Stimulated activated CD4-positive, alpha-beta T cell treated with anti-CD3 and anti-CD28 coated beads, Interleukin-15, amount 100 ng/mL, for 48 hours (primary cell): ENCODE measurements around the gene GDNF.
"Not testable (repeated sequence)": the region's sequence is repeated elsewhere in the genome, so short reads cannot be mapped to it uniquely, and the experiment has no call there.

ENCODE experiments used
- DNase-seq, 2 donors: peaks; one replicate each; pipeline ENCODE4 v3.0.0-alpha.2; 2020; ENCODE audit warnings: low read depth in 2 of 2

The GDNF gene

GRCh38 chr5:37786416-37786815 is 53.4 kb downstream of the GDNF start:
- DNase-seq = no peak

DNA sequence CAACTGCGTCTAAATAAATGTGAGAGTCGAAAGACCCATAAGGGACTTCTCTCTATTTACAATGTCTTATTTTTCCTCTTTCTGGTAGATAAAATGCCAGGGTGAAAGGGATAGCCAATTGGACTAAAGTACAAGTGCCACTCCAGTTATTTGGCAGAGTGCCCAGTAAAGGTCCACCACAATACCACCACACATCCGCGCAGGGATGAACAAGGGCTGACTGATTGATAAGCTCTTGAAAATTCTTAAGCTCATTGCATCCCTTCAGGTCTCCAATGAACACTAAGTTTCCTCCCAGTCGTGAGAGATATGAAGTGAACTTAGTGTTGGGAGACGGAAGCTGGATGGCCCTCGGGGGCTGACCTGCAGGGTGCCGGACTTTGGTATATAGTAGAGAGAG is 58.4 kb downstream of the GDNF start:
- not testable (repeated sequence) for DNase-seq

- no peak for DNase-seq
These were observed 62.3 kb downstream of the GDNF start for GRCh38 chr5:37777432-37778130.

GRCh38 chr5:37776826-37777225 is 63.0 kb downstream of the GDNF start:
- DNase-seq = no peak

DNA sequence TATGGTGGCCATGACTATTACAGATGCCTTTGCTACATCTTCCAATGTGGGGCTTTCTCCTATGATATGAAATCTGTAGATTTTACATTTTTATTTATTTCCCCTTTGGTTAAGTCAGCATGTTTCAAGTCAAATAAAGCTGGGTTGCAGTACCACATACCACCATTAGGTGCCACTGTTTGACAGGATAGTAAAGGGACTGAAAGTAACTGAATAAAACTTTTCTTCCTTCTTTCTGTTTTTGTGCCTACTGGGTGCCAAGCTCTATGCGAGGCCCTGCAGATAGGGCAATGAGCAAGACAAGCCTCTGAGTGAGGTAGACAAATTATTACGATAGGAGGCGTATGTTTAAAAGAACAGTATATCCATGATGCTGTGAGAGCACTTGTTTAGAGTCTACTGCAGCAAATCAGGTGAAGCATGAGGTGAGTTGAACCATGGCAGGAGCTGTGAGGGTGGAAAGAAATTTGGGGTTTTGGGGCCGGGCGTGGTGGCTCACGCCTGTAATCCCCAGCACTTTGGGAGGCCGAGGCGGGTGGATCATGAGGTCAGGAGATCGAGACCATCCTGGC is 64.8 kb downstream of the GDNF start:
- DNase-seq = peak in 1 of 2 donors; percentile 15

DNA sequence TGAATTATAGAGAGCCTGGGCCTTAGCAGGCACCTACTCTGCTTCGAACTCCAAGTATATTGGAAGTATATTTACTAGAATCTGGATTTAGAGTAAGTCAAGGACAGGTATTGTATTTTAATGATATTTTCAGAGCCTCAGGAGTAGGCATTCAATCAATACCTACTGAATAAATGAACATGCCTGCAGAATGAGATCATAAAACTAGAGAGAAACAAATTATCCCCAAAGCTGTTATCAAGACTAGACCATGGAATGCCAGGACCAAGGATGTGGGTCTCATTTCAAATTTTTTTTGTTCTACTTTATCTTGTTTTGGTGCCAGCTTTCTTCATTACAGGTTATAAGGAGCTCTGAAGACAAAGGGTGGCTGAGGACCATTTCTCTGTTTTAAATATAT is 66.0 kb downstream of the GDNF start:
- DNase-seq = no peak

DNA sequence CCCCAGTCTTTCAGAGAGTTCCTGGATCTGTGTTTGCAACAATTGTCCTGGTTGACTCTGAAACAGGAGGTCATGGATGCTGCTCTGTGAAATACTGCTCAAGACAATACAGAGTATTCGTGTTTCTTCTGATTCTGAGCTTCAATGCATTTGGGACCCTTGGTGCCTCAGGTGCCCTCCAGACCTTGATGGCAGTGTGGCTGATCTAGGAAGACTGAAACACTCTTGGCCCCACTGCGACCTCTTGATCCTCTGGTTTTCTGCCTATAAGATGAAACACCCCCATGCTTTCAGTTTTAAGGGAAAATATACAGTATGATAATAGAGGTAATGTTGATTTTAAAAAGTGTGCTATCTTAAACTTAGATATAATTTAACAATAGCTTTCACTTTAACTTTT is 67.6 kb downstream of the GDNF start:
- no peak for DNase-seq

GRCh38 chr5:37771731-37772130 is 68.1 kb downstream of the GDNF start:
- no peak for DNase-seq

DNA sequence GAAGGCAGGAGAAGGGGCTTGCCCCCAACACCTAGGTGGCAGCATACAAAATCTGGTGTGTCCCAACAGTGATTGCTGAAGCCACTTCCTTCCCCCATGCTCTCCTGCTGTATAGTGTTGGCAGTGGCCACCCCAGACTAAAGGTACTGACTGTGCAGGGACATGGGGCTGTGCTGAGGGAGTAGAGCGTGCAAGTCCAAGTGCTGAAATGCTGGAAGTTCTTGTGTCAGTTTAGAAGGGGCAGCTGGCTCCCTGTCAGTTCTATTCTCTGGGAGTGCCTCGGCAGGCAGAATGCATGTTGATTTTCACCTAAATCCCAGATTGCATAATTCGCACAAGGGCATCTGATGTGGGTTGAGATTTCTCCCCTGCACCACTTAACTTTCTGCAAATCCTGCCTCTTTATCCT is 68.6 kb downstream of the GDNF start:
- DNase-seq = no peak

- no peak for DNase-seq
These were observed 69.1 kb downstream of the GDNF start for GRCh38 chr5:37770786-37771185.

GRCh38 chr5:37769840-37770239 is 70.0 kb downstream of the GDNF start:
- DNase-seq = no peak

GRCh38 chr5:37769108-37769507 is 70.7 kb downstream of the GDNF start:
- DNase-seq = no peak

DNA sequence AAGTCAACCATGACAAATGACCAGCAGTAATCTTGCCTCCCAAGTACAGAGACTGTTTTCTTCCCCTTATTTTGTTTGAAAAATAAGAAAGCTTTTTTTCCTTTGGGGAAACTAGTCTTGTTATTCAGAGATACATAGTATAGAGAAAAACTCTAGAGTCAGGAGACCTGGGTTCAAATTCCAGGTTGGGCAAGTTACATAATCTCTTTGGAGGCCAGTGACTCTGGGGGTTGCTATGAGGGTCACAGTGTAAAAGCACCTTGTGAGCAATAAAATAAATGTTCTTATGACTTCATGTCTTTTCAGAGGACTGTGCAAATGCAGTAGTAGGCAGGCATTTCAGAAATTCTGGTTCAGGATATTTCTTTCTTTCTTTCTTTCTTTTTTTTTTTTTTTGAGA is 71.5 kb downstream of the GDNF start:
- no peak for DNase-seq

GRCh38 chr5:37767961-37768360 is 71.9 kb downstream of the GDNF start:
- DNase-seq = no peak

- DNase-seq = no peak
These were observed 72.6 kb downstream of the GDNF start for GRCh38 chr5:37767251-37767650.
